ENCODE data around the gene CLSTN1.

CLSTN1 gene

GRCh38 chr1:9866836-9867235 is 43.1 kb upstream of the CLSTN1 start:
- Histone ChIP-seq H3K27ac (ENCODE audit: poor library complexity, severe bottlenecking) (no peak overlapping the region), H3K4me3 (ENCODE audit: severe bottlenecking) (no peak overlapping the region), H3K36me3 (ENCODE audit: low read depth) (peaks cover 42% of the 10 kb centered on the region), H3K4me1 (ENCODE audit: insufficient read depth, poor library complexity, severe bottlenecking) (peaks cover 8% of the 10 kb centered on the region), H3K27me3 (ENCODE audit: insufficient read depth, poor library complexity, severe bottlenecking) (no peaks in the 10 kb centered on the region), H3K9me3 (ENCODE audit: severe bottlenecking) (no peaks in the 10 kb centered on the region)
- TF ChIP-seq CTCF (IDR thresholded peaks at IDR 0.05; ENCODE audit: poor library complexity, severe bottlenecking): no peak
- DNase-seq (ENCODE audit: low spot score): no peak
- ATAC-seq (ENCODE audit: low read depth): no peak

- no peaks in the 10 kb centered on the region for H3K9me3 ChIP-seq (ENCODE audit: severe bottlenecking)
- no peak overlapping the region for H3K4me3 ChIP-seq (ENCODE audit: severe bottlenecking)
- TF ChIP-seq CTCF (IDR thresholded peaks at IDR 0.05; ENCODE audit: poor library complexity, severe bottlenecking): no peak
- H3K27ac ChIP-seq (ENCODE audit: poor library complexity, severe bottlenecking): no peak overlapping the region
- peaks cover 41% of the 10 kb centered on the region for H3K36me3 ChIP-seq (ENCODE audit: low read depth)
- DNase-seq (ENCODE audit: low spot score) (no peak), ATAC-seq (ENCODE audit: low read depth) (no peak)
- H3K27me3 ChIP-seq (ENCODE audit: insufficient read depth, poor library complexity, severe bottlenecking): no peaks in the 10 kb centered on the region
- peaks cover 8% of the 10 kb centered on the region for H3K4me1 ChIP-seq (ENCODE audit: insufficient read depth, poor library complexity, severe bottlenecking)
Observed at GRCh38 chr1:9865724-9866123, 42.0 kb upstream of the CLSTN1 start.

- peaks cover 34% of the 10 kb centered on the region for H3K36me3 ChIP-seq (ENCODE audit: low read depth)
- no peaks in the 10 kb centered on the region for H3K9me3 ChIP-seq (ENCODE audit: severe bottlenecking)
- H3K4me3 ChIP-seq (ENCODE audit: severe bottlenecking): no peak overlapping the region
- DNase-seq (ENCODE audit: low spot score): no peak
- no peak overlapping the region for H3K27ac ChIP-seq (ENCODE audit: poor library complexity, severe bottlenecking)
- TF ChIP-seq CTCF (IDR thresholded peaks at IDR 0.05; ENCODE audit: poor library complexity, severe bottlenecking): no peak
- H3K4me1 ChIP-seq (ENCODE audit: insufficient read depth, poor library complexity, severe bottlenecking): no peaks in the 10 kb centered on the region
- H3K27me3 ChIP-seq (ENCODE audit: insufficient read depth, poor library complexity, severe bottlenecking): no peaks in the 10 kb centered on the region
- ATAC-seq (ENCODE audit: low read depth): no peak
Observed at GRCh38 chr1:9863371-9863770, 39.6 kb upstream of the CLSTN1 start.

GRCh38 chr1:9861360-9861759 is 37.6 kb upstream of the CLSTN1 start:
- Histone ChIP-seq H3K36me3 (ENCODE audit: low read depth) (peaks cover 28% of the 10 kb centered on the region), H3K9me3 (ENCODE audit: severe bottlenecking) (no peaks in the 10 kb centered on the region), H3K4me3 (ENCODE audit: severe bottlenecking) (no peak overlapping the region), H3K27me3 (ENCODE audit: insufficient read depth, poor library complexity, severe bottlenecking) (no peaks in the 10 kb centered on the region), H3K27ac (ENCODE audit: poor library complexity, severe bottlenecking) (no peak overlapping the region), H3K4me1 (ENCODE audit: insufficient read depth, poor library complexity, severe bottlenecking) (no peaks in the 10 kb centered on the region)
- TF ChIP-seq CTCF (IDR thresholded peaks at IDR 0.05; ENCODE audit: poor library complexity, severe bottlenecking): no peak
- no peak for ATAC-seq (ENCODE audit: low read depth)
- no peak for DNase-seq (ENCODE audit: low spot score)

GRCh38 chr1:9860887-9861286 is 37.1 kb upstream of the CLSTN1 start:
- ATAC-seq (ENCODE audit: low read depth): no peak
- DNase-seq (ENCODE audit: low spot score): no peak
- H3K4me1 ChIP-seq (ENCODE audit: insufficient read depth, poor library complexity, severe bottlenecking): no peaks in the 10 kb centered on the region

More at GRCh38 chr1:9860887-9861286, 37.1 kb upstream of the CLSTN1 start:
- H3K9me3 ChIP-seq (ENCODE audit: severe bottlenecking): no peaks in the 10 kb centered on the region
- peaks cover 27% of the 10 kb centered on the region for H3K36me3 ChIP-seq (ENCODE audit: low read depth)
- no peak overlapping the region for H3K4me3 ChIP-seq (ENCODE audit: severe bottlenecking)
- no peak for TF ChIP-seq CTCF (IDR thresholded peaks at IDR 0.05; ENCODE audit: poor library complexity, severe bottlenecking)
- H3K27ac ChIP-seq (ENCODE audit: poor library complexity, severe bottlenecking): no peak overlapping the region
- no peaks in the 10 kb centered on the region for H3K27me3 ChIP-seq (ENCODE audit: insufficient read depth, poor library complexity, severe bottlenecking)
